ENCODE measurements around the gene OR5P2.
"Not testable (repeated sequence)": the region's sequence is repeated elsewhere in the genome, so short reads cannot be mapped to it uniquely, and the experiment has no call there.

The OR5P2 gene

GRCh38 chr11:7826324-7826723 lies 29.6 kb upstream of the OR5P2 start:
- DNase-seq (ENCODE audit: low spot score), result no peak
- no peak for TF ChIP-seq CTCF (IDR thresholded peaks at IDR 0.05; ENCODE audit: extremely low read depth, insufficient read depth, missing control alignments)
- in situ Hi-C loops (cut with MboI; ENCODE audit: low pct_unique_long_range_greater_than_20kb, low sequenced_read_pairs, unreplicated experiment), result no loop called here

GRCh38 chr11:7820417-7820816 lies 23.7 kb upstream of the OR5P2 start:
- DNase-seq (ENCODE audit: low spot score); in situ Hi-C loops (cut with MboI; ENCODE audit: low pct_unique_long_range_greater_than_20kb, low sequenced_read_pairs, unreplicated experiment): not testable (repeated sequence)

- in situ Hi-C loops (cut with MboI; ENCODE audit: low pct_unique_long_range_greater_than_20kb, low sequenced_read_pairs, unreplicated experiment); DNase-seq (ENCODE audit: low spot score): not testable (repeated sequence)
Measured at GRCh38 chr11:7814897-7815296, 18.2 kb upstream of the OR5P2 start.

- DNase-seq (ENCODE audit: low spot score), result not testable (repeated sequence)
Measured at GRCh38 chr11:7810301-7810700, 13.6 kb upstream of the OR5P2 start.

GRCh38 chr11:7793233-7793632 lies 3.5 kb downstream of the OR5P2 start:
- no peak for DNase-seq (ENCODE audit: low spot score)
- TF ChIP-seq CTCF (IDR thresholded peaks at IDR 0.05; ENCODE audit: extremely low read depth, insufficient read depth, missing control alignments), result no peak
- in situ Hi-C loops (cut with MboI; ENCODE audit: low pct_unique_long_range_greater_than_20kb, low sequenced_read_pairs, unreplicated experiment), result no loop called here

More at GRCh38 chr11:7810301-7810700, 13.6 kb upstream of the OR5P2 start:
- in situ Hi-C loops (cut with MboI; ENCODE audit: low pct_unique_long_range_greater_than_20kb, low sequenced_read_pairs, unreplicated experiment), result not testable (repeated sequence)

- DNase-seq (ENCODE audit: low spot score), result no peak
- TF ChIP-seq CTCF (IDR thresholded peaks at IDR 0.05; ENCODE audit: extremely low read depth, insufficient read depth, missing control alignments), result no peak
- in situ Hi-C loops (cut with MboI; ENCODE audit: low pct_unique_long_range_greater_than_20kb, low sequenced_read_pairs, unreplicated experiment), result no loop called here
Measured at GRCh38 chr11:7787239-7787638, 9.5 kb downstream of the OR5P2 start.

- TF ChIP-seq CTCF (IDR thresholded peaks at IDR 0.05; ENCODE audit: extremely low read depth, insufficient read depth, missing control alignments), result no peak
- in situ Hi-C loops (cut with MboI; ENCODE audit: low pct_unique_long_range_greater_than_20kb, low sequenced_read_pairs, unreplicated experiment), result no loop called here
- DNase-seq (ENCODE audit: low spot score), result no peak
Measured at GRCh38 chr11:7775689-7776088, 21.1 kb downstream of the OR5P2 start.

- DNase-seq (ENCODE audit: low spot score); in situ Hi-C loops (cut with MboI; ENCODE audit: low pct_unique_long_range_greater_than_20kb, low sequenced_read_pairs, unreplicated experiment): not testable (repeated sequence)
Measured at GRCh38 chr11:7764301-7764700, 32.4 kb downstream of the OR5P2 start.

- in situ Hi-C loops (cut with MboI; ENCODE audit: low pct_unique_long_range_greater_than_20kb, low sequenced_read_pairs, unreplicated experiment), result no loop called here
- DNase-seq (ENCODE audit: low spot score), result peak; percentile 30
- TF ChIP-seq CTCF (IDR thresholded peaks at IDR 0.05; ENCODE audit: extremely low read depth, insufficient read depth, missing control alignments), result no peak
Measured at GRCh38 chr11:7759010-7759409, 37.7 kb downstream of the OR5P2 start.
